GM23338 (cell line): Measurements from ENCODE around the gene MANSC1. TPM values are rescaled to one million over a fixed set of nuclear protein-coding genes. Genes with fewer than 3 reads are reported as not detected.

Source experiments
- ATAC-seq: fragments of 200-7000 bp; cut with Tn5 transposase; 3 replicates; pipeline ENCODE4 v1.9.1; 2020
- DNase-seq: peaks from one replicate; pipeline ENCODE4 v3.0.0-alpha.2; 2015; ENCODE audit warnings: low spot score
- H2AFZ ChIP-seq: fragments of 200-600 bp; sonication (generic); 2 replicates; pipeline ENCODE4 v1.8.0; 2016; ENCODE audit warnings: antibody characterized with exemption, mild to moderate bottlenecking, moderate library complexity
- H3F3A ChIP-seq: fragments of 200-600 bp; sonication (generic); replicated peaks from 2 replicates; pipeline ENCODE4 v1.8.0; 2017; ENCODE audit warnings: antibody characterized with exemption, mixed run types, low read depth
- H3K27ac ChIP-seq: fragments of 200-600 bp; sonication (generic); 2 replicates; pipeline ENCODE4 v1.6.1; 2016; ENCODE audit warnings: low read depth
- H3K27me3 ChIP-seq: fragments of 200-600 bp; sonication (generic); 2 replicates; pipeline ENCODE4 v1.8.0; 2016; ENCODE audit warnings: mild to moderate bottlenecking, mixed run types, moderate library complexity; ENCODE audit not compliant: insufficient read depth
- H3K36me3 ChIP-seq: fragments of 200-600 bp; sonication (generic); 2 replicates; pipeline ENCODE4 v1.8.0; 2016; ENCODE audit warnings: mild to moderate bottlenecking; ENCODE audit not compliant: insufficient read depth
- H3K4me1 ChIP-seq: fragments of 200-600 bp; sonication (generic); 2 replicates; pipeline ENCODE4 v1.8.0; 2016; ENCODE audit warnings: mild to moderate bottlenecking, moderate library complexity; ENCODE audit not compliant: insufficient read depth
- H3K4me2 ChIP-seq: fragments of 200-600 bp; sonication (generic); 2 replicates; pipeline ENCODE4 v1.7.1; 2017; ENCODE audit warnings: mixed run types
- H3K4me3 ChIP-seq: fragments of 200-600 bp; sonication (generic); 2 replicates; pipeline ENCODE4 v1.6.1; 2016; ENCODE audit warnings: mixed run types
- H3K79me2 ChIP-seq: fragments of 200-600 bp; sonication (generic); replicated peaks from 2 replicates; pipeline ENCODE4 v1.8.0; 2017; ENCODE audit warnings: mild to moderate bottlenecking; ENCODE audit not compliant: insufficient read depth
- H3K9me2 ChIP-seq: fragments of 200-600 bp; sonication (generic); 2 replicates; pipeline ENCODE4 v1.8.0; 2017; ENCODE audit not compliant: insufficient read depth
- H4K20me1 ChIP-seq: fragments of 200-600 bp; sonication (generic); replicated peaks from 2 replicates; pipeline ENCODE4 v1.8.0; 2017; ENCODE audit warnings: mild to moderate bottlenecking; ENCODE audit not compliant: insufficient read depth
- H3K27ac Mint-ChIP-seq: 2 replicates; pipeline ENCODE4 v1.8.0; 2020; ENCODE audit warnings: inconsistent platforms, mild to moderate bottlenecking, moderate library complexity, mixed read lengths
- H3K27me3 Mint-ChIP-seq: 3 replicates; pipeline ENCODE4 v1.8.0; 2022; ENCODE audit warnings: low read depth, mild to moderate bottlenecking, moderate library complexity, mixed read lengths, inconsistent platforms; ENCODE audit not compliant: insufficient read depth, poor library complexity
- H3K36me3 Mint-ChIP-seq: 3 replicates; pipeline ENCODE4 v1.8.0; 2021; ENCODE audit warnings: low read depth, mild to moderate bottlenecking, inconsistent platforms, moderate library complexity, mixed read lengths
- H3K4me1 Mint-ChIP-seq: 3 replicates; pipeline ENCODE4 v1.8.0; 2020; ENCODE audit warnings: mild to moderate bottlenecking, inconsistent platforms, mixed read lengths
- H3K4me3 Mint-ChIP-seq: 3 replicates; pipeline ENCODE4 v1.8.0; 2021; ENCODE audit warnings: moderate library complexity, mild to moderate bottlenecking, inconsistent platforms, mixed read lengths
- H3K9me3 Mint-ChIP-seq: 3 replicates; pipeline ENCODE4 v1.8.0; 2020; ENCODE audit warnings: moderate library complexity, mild to moderate bottlenecking, inconsistent platforms, mixed read lengths
- CTCF ChIP-seq, 2 experiments: fragments of 200-600 bp in 1 of 2; sonication (generic) in 1 of 2; conservative IDR thresholded peaks; 2 replicates each; pipeline versions ENCODE4 v1.5.1 to v1.6.1; 2016 to 2017; ENCODE audit warnings: antibody characterized with exemption in 2 of 2, low read depth in 2 of 2, mild to moderate bottlenecking in 2 of 2, moderate library complexity in 1 of 2
- ETS1 ChIP-seq: IDR thresholded peaks from 2 replicates; pipeline ENCODE4 v1.6.1; 2016; ENCODE audit warnings: antibody characterized with exemption
- EZH2phosphoT487 ChIP-seq: fragments of 200-600 bp; sonication (generic); IDR thresholded peaks from one replicate; pipeline ENCODE4 v1.8.1; 2018; ENCODE audit warnings: antibody characterized with exemption; ENCODE audit not compliant: unreplicated experiment
- JUNB ChIP-seq: IDR thresholded peaks from one replicate; pipeline ENCODE4 v1.6.1; 2016; ENCODE audit warnings: antibody characterized with exemption; ENCODE audit not compliant: unreplicated experiment
- NANOG ChIP-seq: IDR thresholded peaks from 2 replicates; pipeline ENCODE4 v1.6.1; 2016; ENCODE audit warnings: antibody characterized with exemption, borderline replicate concordance
- POLR2AphosphoS5 ChIP-seq: IDR thresholded peaks from 2 replicates; pipeline ENCODE4 v1.6.1; 2016; ENCODE audit warnings: antibody characterized with exemption, low read depth
- REST ChIP-seq: IDR thresholded peaks from one replicate; pipeline ENCODE4 v1.6.1; 2018; ENCODE audit warnings: antibody characterized with exemption; ENCODE audit not compliant: unreplicated experiment
- STAT1 ChIP-seq: IDR thresholded peaks from one replicate; pipeline ENCODE4 v1.6.1; 2016; ENCODE audit warnings: antibody characterized with exemption; ENCODE audit not compliant: unreplicated experiment
- ZNF114 ChIP-seq: fragments of 250-450 bp; sonication (Bioruptor Pico); IDR thresholded peaks from 2 replicates; pipeline ENCODE4 v1.5.0; 2020; ENCODE audit warnings: mild to moderate bottlenecking, moderate library complexity
- polyA plus RNA-seq: library from polyadenylated mRNA; unstranded; fragments of >200 nt; fragmentation: Nextera tagmentation; extraction: Ambion mirVana; gene quantifications from 2 replicates; pipeline ENCODE4 v1.2.1, GENCODE V29; 2016
- total RNA-seq: library from RNA; depleted of rRNA; stranded (reverse); fragments of >200 nt; shearing (Covaris generic); gene quantifications from 2 replicates; pipeline ENCODE4 v1.2.3, GENCODE V29; 2014

MANSC1 gene
- total and polyA plus RNA-seq, 2 experiments from 2014 or later: 4.4 to 5.1 TPM

- H2AFZ ChIP-seq: no peak overlapping the region
- ATAC-seq: peak; percentile 91
- no peaks in the 10 kb centered on the region for H3K27me3 ChIP-seq
- TF ChIP-seq STAT1 (no peak), CTCF (conservative IDR thresholded peaks at IDR 0.05; ENCODE audit: low read depth in 2 of 2) (peak; percentile 80 to 93)
- H3K4me3 ChIP-seq: no peak overlapping the region
- H3K27me3 Mint-ChIP-seq: no peaks in the 10 kb centered on the region
- H3K27ac Mint-ChIP-seq: no peak overlapping the region
- no peak overlapping the region for H3K27ac ChIP-seq
- H3K4me1 Mint-ChIP-seq: peaks cover 4% of the 10 kb centered on the region; the same call in 2 of the 3 replicates
- H3K36me3 ChIP-seq: no peaks in the 10 kb centered on the region
- no peaks in the 10 kb centered on the region for H3K79me2 ChIP-seq
- H3K9me3 Mint-ChIP-seq: peaks cover 3% of the 10 kb centered on the region; the same call in 2 of the 3 replicates
- H3K4me2 ChIP-seq: no peak overlapping the region
- peaks cover 7% of the 10 kb centered on the region; the same call in 2 of the 3 replicates for H3K36me3 Mint-ChIP-seq
- H3F3A ChIP-seq: no peaks in the 10 kb centered on the region
- H3K9me2 ChIP-seq: no peaks in the 10 kb centered on the region
- no peaks in the 10 kb centered on the region for H4K20me1 ChIP-seq
- no peak overlapping the region for H3K4me3 Mint-ChIP-seq
- H3K4me1 ChIP-seq: no peaks in the 10 kb centered on the region
- DNase-seq: peak; percentile 92
Measured at GRCh38 chr12:12376646-12377448, 26.8 kb upstream of the MANSC1 start.

- peaks cover 4% of the 10 kb centered on the region; the same call in 2 of the 3 replicates for H3K4me1 Mint-ChIP-seq
- H3K36me3 ChIP-seq: no peaks in the 10 kb centered on the region
- H3K4me1 ChIP-seq: no peaks in the 10 kb centered on the region
- no peaks in the 10 kb centered on the region for H4K20me1 ChIP-seq
- H3F3A ChIP-seq: no peaks in the 10 kb centered on the region
- H3K79me2 ChIP-seq: no peaks in the 10 kb centered on the region
- no peak overlapping the region for H3K4me3 ChIP-seq
- H3K27me3 Mint-ChIP-seq: no peaks in the 10 kb centered on the region
- no peak overlapping the region for H3K4me3 Mint-ChIP-seq
- H3K36me3 Mint-ChIP-seq: no peaks in the 10 kb centered on the region; the same call in 2 of the 3 replicates
- H3K9me3 Mint-ChIP-seq: peaks cover 3% of the 10 kb centered on the region; the same call in 2 of the 3 replicates
- no peak overlapping the region for H3K27ac Mint-ChIP-seq
- no peak overlapping the region for H2AFZ ChIP-seq
- no peak for ATAC-seq
- no peak overlapping the region for H3K4me2 ChIP-seq
- DNase-seq: no peak
- no peaks in the 10 kb centered on the region for H3K9me2 ChIP-seq
- H3K27ac ChIP-seq: no peak overlapping the region
- H3K27me3 ChIP-seq: no peaks in the 10 kb centered on the region
- no peak for TF ChIP-seq ZNF114
- no peak for TF ChIP-seq JUNB
- no peak for TF ChIP-seq STAT1
- TF ChIP-seq EZH2phosphoT487: no peak
- TF ChIP-seq ETS1: no peak
- TF ChIP-seq POLR2AphosphoS5: no peak
- TF ChIP-seq REST: no peak
- TF ChIP-seq NANOG: no peak
- no peak for TF ChIP-seq CTCF (conservative IDR thresholded peaks at IDR 0.05; ENCODE audit: low read depth in 2 of 2)
Measured at GRCh38 chr12:12372946-12373722, 23.1 kb upstream of the MANSC1 start.
